ENCODE results near the gene MOGAT3.

Gene MOGAT3

GRCh38 chr7:101156866-101157589, 43.8 kb downstream of the MOGAT3 start:
- no peak overlapping the region for H3K4me3 ChIP-seq (ENCODE audit: control insufficient read depth, low read depth, low read length)
- no peak for TF ChIP-seq CTCF (IDR thresholded peaks at IDR 0.05; ENCODE audit: control insufficient read depth, insufficient read depth, low read depth, low read length, missing control alignments)
- DNase-seq (ENCODE audit: low read depth): no peak

- no peak for DNase-seq (ENCODE audit: low read depth)
- peak; percentile 39 for TF ChIP-seq CTCF (IDR thresholded peaks at IDR 0.05; ENCODE audit: control insufficient read depth, insufficient read depth, low read depth, low read length, missing control alignments)
- H3K4me3 ChIP-seq (ENCODE audit: control insufficient read depth, low read depth, low read length): no peak overlapping the region
These were observed 44.6 kb downstream of the MOGAT3 start for GRCh38 chr7:101156277-101156676.

- no peak for TF ChIP-seq CTCF (IDR thresholded peaks at IDR 0.05; ENCODE audit: control insufficient read depth, insufficient read depth, low read depth, low read length, missing control alignments)
- H3K4me3 ChIP-seq (ENCODE audit: control insufficient read depth, low read depth, low read length): peak overlapping the region; percentile 99
- no peak for DNase-seq (ENCODE audit: low read depth)
These were observed 45.5 kb downstream of the MOGAT3 start for GRCh38 chr7:101155303-101155702.

GRCh38 chr7:101154693-101155102, 46.1 kb downstream of the MOGAT3 start:
- DNase-seq (ENCODE audit: low read depth): no peak
- peak overlapping the region; percentile 99 for H3K4me3 ChIP-seq (ENCODE audit: control insufficient read depth, low read depth, low read length)
- no peak for TF ChIP-seq CTCF (IDR thresholded peaks at IDR 0.05; ENCODE audit: control insufficient read depth, insufficient read depth, low read depth, low read length, missing control alignments)

GRCh38 chr7:101153969-101154692, 46.7 kb downstream of the MOGAT3 start, which contains the start of gene AP1S1:
Gene AP1S1 (plus strand): TSS chr7:101154476. CDS start chr7:101154515, 39 bp downstream.
- DNase-seq (ENCODE audit: low read depth): no peak
- peak within 1 kb of the TSS; percentile 99 for H3K4me3 ChIP-seq (ENCODE audit: control insufficient read depth, low read depth, low read length)
- no peak for TF ChIP-seq CTCF (IDR thresholded peaks at IDR 0.05; ENCODE audit: control insufficient read depth, insufficient read depth, low read depth, low read length, missing control alignments)

- H3K4me3 ChIP-seq (ENCODE audit: control insufficient read depth, low read depth, low read length): no peak overlapping the region
- no peak for TF ChIP-seq CTCF (IDR thresholded peaks at IDR 0.05; ENCODE audit: control insufficient read depth, insufficient read depth, low read depth, low read length, missing control alignments)
- DNase-seq (ENCODE audit: low read depth): no peak
These were observed 48.8 kb downstream of the MOGAT3 start for GRCh38 chr7:101151908-101152651.
